Pons (tissue), 1 donor: ENCODE measurements around the gene STOX1.
"Not testable (repeated sequence)": the region's sequence is repeated elsewhere in the genome, so short reads cannot be mapped to it uniquely, and the experiment has no call there.

Source experiments
- DNase-seq: peaks from one replicate; pipeline ENCODE4 v3.0.0-alpha.2; 2016; ENCODE audit warnings: low spot score

Gene STOX1

GRCh38 chr10:68826764-68827591, at the start of gene STOX1:
STOX1 (plus strand) TSS chr10:68827531; CDS start chr10:68827624, 93 bp downstream.
- no peak for DNase-seq

- no peak for DNase-seq
Measured at GRCh38 chr10:68781613-68782574, 45.4 kb upstream of the STOX1 start.

GRCh38 chr10:68784476-68784875, 42.9 kb upstream of the STOX1 start:
- DNase-seq, result no peak

- DNase-seq, result no peak
Measured at GRCh38 chr10:68787813-68788212, 39.5 kb upstream of the STOX1 start.

GRCh38 chr10:68790476-68790875, 36.9 kb upstream of the STOX1 start:
- DNase-seq, result no peak

- DNase-seq, result no peak
Measured at GRCh38 chr10:68792115-68792514, 35.2 kb upstream of the STOX1 start.

- DNase-seq, result no peak
Measured at GRCh38 chr10:68795886-68796532, 31.3 kb upstream of the STOX1 start.

GRCh38 chr10:68796605-68797004, 30.7 kb upstream of the STOX1 start:
- no peak for DNase-seq

- DNase-seq, result no peak
Measured at GRCh38 chr10:68800211-68800610, 27.1 kb upstream of the STOX1 start.

GRCh38 chr10:68804692-68805091, 22.6 kb upstream of the STOX1 start:
- DNase-seq, result no peak

- not testable (repeated sequence) for DNase-seq
Measured at GRCh38 chr10:68810830-68811229, 16.5 kb upstream of the STOX1 start.

GRCh38 chr10:68811314-68812009, 15.9 kb upstream of the STOX1 start:
- no peak for DNase-seq

- no peak for DNase-seq
Measured at GRCh38 chr10:68812420-68812819, 14.9 kb upstream of the STOX1 start.

- no peak for DNase-seq
Measured at GRCh38 chr10:68813559-68813958, 13.8 kb upstream of the STOX1 start.

GRCh38 chr10:68816796-68817412, 10.4 kb upstream of the STOX1 start:
- no peak for DNase-seq

GRCh38 chr10:68820359-68820758, 7.0 kb upstream of the STOX1 start:
- DNase-seq, result not testable (repeated sequence)

GRCh38 chr10:68822626-68823025, 4.7 kb upstream of the STOX1 start:
- not testable (repeated sequence) for DNase-seq

- not testable (repeated sequence) for DNase-seq
Measured at GRCh38 chr10:68827592-68827959, 245 bp downstream of the STOX1 start.

- not testable (repeated sequence) for DNase-seq
Measured at GRCh38 chr10:68828083-68828601, 811 bp downstream of the STOX1 start.

GRCh38 chr10:68828833-68829232, 1.5 kb downstream of the STOX1 start:
- DNase-seq, result no peak

- DNase-seq, result no peak
Measured at GRCh38 chr10:68829521-68829920, 2.2 kb downstream of the STOX1 start.
